Transverse colon (tissue), 4 donors: Measurements from ENCODE around the gene GCNT2.

Source experiments
- CTCF ChIP-seq, 5 experiments: fragments of 200-600 bp in 3 of 5; fragments of 450-650 bp in 2 of 5; sonication (generic) in 3 of 5; IDR thresholded peaks; 1 replicate in 2 of 5; 2 replicates in 3 of 5; pipeline ENCODE4 v1.5.1; 2016 to 2017; ENCODE audit warnings: antibody characterized with exemption in 5 of 5, inconsistent platforms in 3 of 5, mild to moderate bottlenecking in 2 of 5, moderate library complexity in 1 of 5
- EP300 ChIP-seq: sonication (generic); formaldehyde crosslinking; IDR thresholded peaks from one replicate; pipeline ENCODE4 v1.6.1; 2017; ENCODE audit warnings: antibody characterized with exemption, low read depth
- POLR2A ChIP-seq: fragments of 450-650 bp; IDR thresholded peaks from one replicate; pipeline ENCODE4 v1.6.1; 2016; ENCODE audit warnings: antibody characterized with exemption, mild to moderate bottlenecking, moderate library complexity
- POLR2AphosphoS5 ChIP-seq, 3 donors: sonication (generic); formaldehyde crosslinking; IDR thresholded peaks; one replicate each; pipeline ENCODE4 v1.6.1; 2016; ENCODE audit warnings: antibody characterized with exemption in 3 of 3

- TF ChIP-seq CTCF (IDR thresholded peaks at IDR 0.05) (no peak), EP300 (no peak), POLR2AphosphoS5 (IDR thresholded peaks at IDR 0.05) (no peak), POLR2A (no peak)
Observed at GRCh38 chr6:10676403-10676802, 155.3 kb downstream of the GCNT2 start.
